T-helper 2 cell treated with Interferon-gamma antibody and Interleukin-4, amounts not matched to agents 5 μg/mL and 100 μg/mL, for 36 hours (primary cell): ENCODE measurements around the gene PRKN.

Source experiments
- DNase-seq: peaks from one replicate; pipeline ENCODE4 v3.0.0; 2021; ENCODE audit warnings: low spot score
- H3K27ac Mint-ChIP-seq: one replicate; pipeline ENCODE4 v1.8.0; 2021; ENCODE audit warnings: mild to moderate bottlenecking, mixed read lengths
- H3K27me3 Mint-ChIP-seq: one replicate; pipeline ENCODE4 v1.8.0; 2021; ENCODE audit warnings: low read depth, mixed read lengths
- H3K36me3 Mint-ChIP-seq: one replicate; pipeline ENCODE4 v1.8.0; 2021; ENCODE audit warnings: low read depth, mixed read lengths
- H3K4me1 Mint-ChIP-seq: one replicate; pipeline ENCODE4 v1.8.0; 2021; ENCODE audit warnings: low read depth, mixed read lengths
- H3K4me3 Mint-ChIP-seq: one replicate; pipeline ENCODE4 v1.8.0; 2022; ENCODE audit warnings: mild to moderate bottlenecking, moderate library complexity, mixed read lengths
- H3K9me3 Mint-ChIP-seq: one replicate; pipeline ENCODE4 v1.8.0; 2021; ENCODE audit warnings: mixed read lengths

Gene PRKN

GRCh38 chr6:161305860-161306259, 1421.7 kb downstream of the PRKN start:
- Mint-ChIP-seq H3K4me1 (peaks cover 1% of the 10 kb centered on the region), H3K4me3 (no peak overlapping the region), H3K27me3 (no peaks in the 10 kb centered on the region), H3K9me3 (no peaks in the 10 kb centered on the region), H3K27ac (no peak overlapping the region), H3K36me3 (no peaks in the 10 kb centered on the region)
- DNase-seq: no peak

GRCh38 chr6:161303628-161304340, 1423.8 kb downstream of the PRKN start:
- Mint-ChIP-seq H3K27ac (no peak overlapping the region), H3K36me3 (no peaks in the 10 kb centered on the region), H3K4me3 (no peak overlapping the region), H3K9me3 (no peaks in the 10 kb centered on the region), H3K27me3 (no peaks in the 10 kb centered on the region), H3K4me1 (no peaks in the 10 kb centered on the region)
- DNase-seq: no peak

GRCh38 chr6:161302949-161303348, 1424.6 kb downstream of the PRKN start:
- Mint-ChIP-seq H3K9me3 (no peaks in the 10 kb centered on the region), H3K36me3 (no peaks in the 10 kb centered on the region), H3K4me1 (no peaks in the 10 kb centered on the region), H3K27ac (no peak overlapping the region), H3K4me3 (no peak overlapping the region), H3K27me3 (no peaks in the 10 kb centered on the region)
- DNase-seq: no peak

GRCh38 chr6:161301338-161301737, 1426.2 kb downstream of the PRKN start:
- Mint-ChIP-seq H3K4me1 (no peaks in the 10 kb centered on the region), H3K9me3 (peaks cover under 1% of the 10 kb centered on the region), H3K27me3 (peaks cover 4% of the 10 kb centered on the region), H3K4me3 (no peak overlapping the region), H3K27ac (no peak overlapping the region), H3K36me3 (no peaks in the 10 kb centered on the region)
- DNase-seq: no peak

GRCh38 chr6:161300823-161301222, 1426.7 kb downstream of the PRKN start:
- H3K36me3 Mint-ChIP-seq: no peaks in the 10 kb centered on the region
- no peak overlapping the region for H3K4me3 Mint-ChIP-seq
- H3K27ac Mint-ChIP-seq: no peak overlapping the region
- H3K9me3 Mint-ChIP-seq: peaks cover 6% of the 10 kb centered on the region
- H3K4me1 Mint-ChIP-seq: no peaks in the 10 kb centered on the region
- DNase-seq: no peak
- H3K27me3 Mint-ChIP-seq: peaks cover 9% of the 10 kb centered on the region

GRCh38 chr6:161299726-161300125, 1427.8 kb downstream of the PRKN start:
- peaks cover 15% of the 10 kb centered on the region for H3K27me3 Mint-ChIP-seq
- H3K27ac Mint-ChIP-seq: no peak overlapping the region
- DNase-seq: no peak
- no peaks in the 10 kb centered on the region for H3K36me3 Mint-ChIP-seq
- no peaks in the 10 kb centered on the region for H3K4me1 Mint-ChIP-seq
- H3K9me3 Mint-ChIP-seq: peaks cover 6% of the 10 kb centered on the region
- H3K4me3 Mint-ChIP-seq: no peak overlapping the region
